Measurements from ENCODE around the gene KCNQ1.
"Not testable (repeated sequence)": the region's sequence is repeated elsewhere in the genome, so short reads cannot be mapped to it uniquely, and the experiment has no call there.

Gene KCNQ1

DNA sequence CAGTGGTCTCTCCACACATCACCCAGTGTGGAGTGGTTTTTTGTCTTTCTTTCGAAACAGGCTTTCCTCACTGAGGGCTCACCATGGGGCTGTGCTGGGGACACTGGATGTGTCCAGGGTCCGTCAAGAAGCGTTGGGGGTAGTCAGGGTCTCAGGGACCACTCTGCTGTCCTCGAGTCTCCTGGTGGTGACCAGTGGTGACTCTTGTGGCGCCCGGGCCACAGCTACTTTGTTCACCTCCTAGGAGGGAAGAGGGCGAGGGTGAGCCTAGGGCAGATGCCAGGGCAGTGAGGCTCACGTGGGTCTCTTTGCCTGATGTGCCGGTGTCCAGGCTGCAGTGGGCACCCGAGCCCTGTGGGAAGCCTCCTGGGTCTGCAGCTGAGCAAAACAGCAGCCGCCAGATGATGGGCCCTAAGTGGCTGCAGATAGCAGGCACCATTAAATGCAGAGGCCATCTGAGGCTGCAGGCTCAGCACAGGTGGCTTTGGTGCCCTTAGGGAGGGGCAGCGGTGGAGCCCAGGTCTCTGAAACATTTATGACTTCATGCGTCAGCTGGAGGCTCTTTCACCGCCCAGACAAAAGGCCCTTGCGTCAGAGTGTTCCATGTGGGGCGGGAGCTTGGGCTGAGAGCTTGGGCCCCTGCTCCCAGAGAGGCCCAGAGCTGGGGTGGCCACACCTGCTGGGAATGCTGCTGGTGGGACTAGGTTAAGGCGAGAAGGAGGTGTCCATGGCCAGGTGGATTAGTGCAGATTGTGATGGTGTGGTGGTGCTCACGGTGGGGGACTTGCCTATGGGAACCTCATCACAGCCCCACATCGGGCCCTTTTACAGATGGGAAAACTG lies 29.5 kb downstream of the KCNQ1 start:
- DNase-seq (ENCODE audit: low read depth in 2 of 2), result no peak

DNA sequence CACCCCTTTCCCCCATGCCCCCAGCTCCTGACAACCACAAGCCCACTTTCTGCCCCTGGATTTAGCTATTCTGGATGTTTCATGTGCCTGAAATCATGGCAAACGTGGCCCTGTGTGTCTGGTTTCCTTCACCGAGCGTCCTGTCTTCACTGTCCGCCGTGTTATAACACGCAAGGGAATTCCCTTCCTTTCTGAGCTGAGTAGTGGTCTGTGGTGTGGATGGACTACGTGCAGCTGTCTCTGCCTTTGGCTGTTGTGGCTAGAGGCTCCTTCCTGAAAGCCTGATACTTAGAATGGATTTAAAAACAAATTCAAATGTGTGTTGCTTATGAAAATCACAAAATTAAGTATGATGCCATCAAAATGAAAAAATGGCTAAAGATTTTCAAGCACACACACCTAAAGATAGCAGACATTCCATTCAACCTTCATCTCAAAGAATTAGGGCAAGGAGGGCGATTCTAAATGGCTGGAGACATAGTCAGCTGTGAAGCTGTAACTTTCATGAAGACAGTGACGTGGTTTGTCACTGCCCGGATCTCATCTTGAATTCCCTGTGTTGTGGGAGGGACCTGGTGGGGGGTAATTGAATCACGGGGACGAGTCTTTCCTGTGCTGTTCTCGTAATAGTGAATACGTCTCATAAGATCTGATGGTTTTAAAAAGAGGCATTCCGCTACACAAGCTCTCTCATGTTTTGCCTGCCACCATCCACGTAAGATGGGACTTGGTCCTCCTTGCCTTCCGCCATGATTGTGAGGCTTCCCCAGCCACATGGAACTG lies 30.5 kb downstream of the KCNQ1 start:
- DNase-seq (ENCODE audit: low read depth in 2 of 2), result no peak

DNA sequence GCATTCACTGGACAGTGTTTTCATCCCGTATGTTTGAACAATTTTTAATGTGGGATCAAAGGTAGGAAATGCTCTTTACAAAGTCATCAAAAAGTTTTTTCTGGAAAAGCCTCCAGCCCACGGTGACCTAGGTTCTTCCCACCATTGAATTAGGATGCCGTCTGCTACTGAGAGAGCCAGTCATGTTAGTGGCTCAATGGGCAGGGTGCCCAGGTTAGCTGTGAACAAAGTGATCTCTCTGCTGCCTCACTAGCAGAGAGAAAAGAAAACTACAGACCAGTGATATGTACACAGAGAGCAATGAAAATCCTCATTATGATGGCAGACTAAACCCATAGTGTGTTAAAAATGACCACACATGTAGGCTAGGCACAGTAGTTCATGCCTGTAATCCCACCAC lies 32.4 kb downstream of the KCNQ1 start:
- no peak for DNase-seq (ENCODE audit: low read depth in 2 of 2)

DNA sequence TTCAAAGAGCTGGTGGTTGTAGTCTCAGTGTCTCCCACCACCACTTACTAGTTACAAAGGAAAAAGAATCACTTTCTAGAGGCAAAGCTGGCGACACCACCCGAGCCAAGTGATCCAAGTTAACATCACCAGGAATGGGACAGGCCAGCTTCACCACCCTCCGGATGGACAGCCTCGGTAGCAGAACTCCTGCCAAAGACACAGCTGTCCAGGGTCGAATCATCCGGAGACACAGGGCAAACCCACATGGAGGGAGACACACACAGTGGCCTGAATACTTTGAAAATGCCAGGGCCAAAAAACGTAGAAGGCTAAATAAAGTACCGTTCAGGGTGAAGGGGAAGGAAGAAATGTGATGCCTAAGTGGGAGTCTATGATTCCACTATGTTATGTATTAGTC lies 33.1 kb downstream of the KCNQ1 start:
- DNase-seq (ENCODE audit: low read depth in 2 of 2), result no peak

DNA sequence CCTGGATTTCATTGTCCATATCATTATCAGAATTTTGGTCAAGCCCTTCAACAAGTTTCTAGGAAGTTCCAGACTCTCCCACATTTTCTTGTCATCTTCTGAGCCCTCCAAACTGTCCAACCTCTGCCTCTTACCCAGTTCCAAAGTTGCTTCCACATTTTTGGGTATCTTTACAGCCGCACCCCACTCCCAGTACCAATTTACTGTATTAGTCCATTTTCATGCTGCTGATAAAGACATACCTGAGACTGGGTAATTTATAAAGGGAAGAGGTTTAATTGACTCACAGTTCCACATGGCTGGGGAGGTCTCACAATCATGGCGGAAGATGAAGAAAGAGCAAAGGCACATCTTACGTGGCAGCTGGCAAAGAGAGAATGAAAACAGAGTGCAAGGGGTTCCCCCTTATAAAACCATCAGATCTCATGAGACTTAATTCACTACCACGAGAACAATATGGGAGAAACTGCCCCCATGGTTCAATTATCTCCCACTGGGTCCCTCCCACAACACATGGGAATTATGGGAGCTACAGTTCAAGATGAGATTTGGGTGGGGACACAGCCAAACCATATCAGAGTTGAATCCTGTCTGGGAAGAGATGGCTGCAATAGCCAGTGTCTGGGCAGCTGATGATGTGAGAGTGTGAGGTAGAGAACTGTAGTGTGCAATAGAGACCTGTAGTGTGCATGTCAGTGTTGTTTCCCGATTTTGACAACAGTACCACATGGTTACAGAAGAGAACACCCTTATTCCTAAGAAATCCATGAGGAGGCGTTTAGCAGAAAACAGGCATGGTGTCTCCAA lies 35.5 kb downstream of the KCNQ1 start:
- DNase-seq (ENCODE audit: low read depth in 2 of 2), result not testable (repeated sequence)

DNA sequence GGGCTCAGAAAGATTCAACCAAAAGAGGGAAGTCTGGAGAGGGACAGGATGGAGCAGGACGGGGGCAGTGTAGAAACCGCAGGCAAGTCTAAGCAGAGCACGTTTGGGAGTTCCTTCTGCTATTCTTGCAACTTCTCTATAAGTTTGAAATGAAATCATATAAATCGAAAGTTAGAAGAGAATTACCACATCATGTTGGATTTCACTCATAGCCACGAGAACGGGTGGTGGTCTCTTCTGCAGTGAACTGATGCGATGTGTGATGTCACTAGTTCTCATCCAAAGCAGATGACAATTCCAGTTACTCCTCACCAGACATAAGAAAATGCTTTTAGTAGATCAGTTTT lies 36.0 kb downstream of the KCNQ1 start:
- DNase-seq (ENCODE audit: low read depth in 2 of 2), result no peak

DNA sequence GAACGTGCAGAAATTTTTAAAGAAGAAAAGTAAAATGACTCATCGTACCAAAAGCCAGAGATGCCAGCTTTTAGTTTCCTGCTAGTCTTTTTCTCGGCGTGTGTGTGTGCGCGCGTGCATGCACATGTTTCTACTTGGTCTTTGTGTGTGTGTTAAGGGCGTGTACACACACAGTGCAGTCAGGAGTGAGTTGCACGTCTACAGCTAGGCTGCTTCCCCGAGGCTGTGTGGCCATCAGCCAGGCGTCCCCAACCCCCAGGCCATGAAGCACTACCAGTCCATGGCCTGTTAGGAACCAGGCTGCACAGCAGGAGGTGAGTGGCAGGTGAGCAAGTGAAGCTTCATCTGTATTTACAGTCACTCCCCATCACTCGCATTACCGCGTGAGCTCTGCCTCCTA lies 36.4 kb downstream of the KCNQ1 start:
- no peak for DNase-seq (ENCODE audit: low read depth in 2 of 2)

DNA sequence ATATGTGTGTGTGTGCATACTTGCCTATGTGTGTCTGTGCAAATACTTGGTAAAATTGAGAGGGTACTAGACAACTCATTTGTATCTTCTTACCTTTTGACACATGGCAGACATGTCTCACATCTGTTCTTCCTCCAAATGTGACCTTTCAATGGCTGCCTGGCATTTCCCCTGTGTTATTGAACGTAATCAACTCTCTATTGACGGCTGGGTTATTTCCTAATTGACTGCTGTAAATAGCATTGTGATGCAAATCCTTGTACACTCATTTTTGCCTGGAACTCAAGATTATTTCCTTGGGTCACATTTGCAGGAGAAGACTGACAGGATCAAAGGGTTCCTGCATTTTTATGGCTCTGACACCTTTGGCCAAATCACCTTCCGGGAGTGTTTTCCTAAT lies 37.4 kb downstream of the KCNQ1 start:
- no peak for DNase-seq (ENCODE audit: low read depth in 2 of 2)

DNA sequence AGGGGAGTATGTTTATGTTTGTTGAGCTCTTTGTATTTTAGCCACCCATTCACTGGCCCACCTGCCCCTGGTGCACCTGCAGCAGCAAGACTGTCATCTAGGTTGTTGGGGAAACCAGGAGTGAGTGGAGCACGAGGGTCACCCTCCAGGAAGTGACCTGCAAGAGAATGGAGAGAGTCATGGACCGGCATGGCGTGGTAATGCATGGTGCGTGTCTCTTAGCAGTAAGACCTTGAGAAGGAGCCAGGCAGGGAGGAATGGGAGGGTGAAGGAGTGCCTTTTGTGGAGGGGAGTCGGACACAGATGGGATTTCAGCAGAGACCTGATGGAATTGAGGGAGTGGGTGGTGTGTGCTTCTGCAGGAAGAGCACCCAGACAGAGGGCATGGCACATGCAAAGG lies 37.9 kb downstream of the KCNQ1 start:
- DNase-seq (ENCODE audit: low read depth in 2 of 2), result no peak

DNA sequence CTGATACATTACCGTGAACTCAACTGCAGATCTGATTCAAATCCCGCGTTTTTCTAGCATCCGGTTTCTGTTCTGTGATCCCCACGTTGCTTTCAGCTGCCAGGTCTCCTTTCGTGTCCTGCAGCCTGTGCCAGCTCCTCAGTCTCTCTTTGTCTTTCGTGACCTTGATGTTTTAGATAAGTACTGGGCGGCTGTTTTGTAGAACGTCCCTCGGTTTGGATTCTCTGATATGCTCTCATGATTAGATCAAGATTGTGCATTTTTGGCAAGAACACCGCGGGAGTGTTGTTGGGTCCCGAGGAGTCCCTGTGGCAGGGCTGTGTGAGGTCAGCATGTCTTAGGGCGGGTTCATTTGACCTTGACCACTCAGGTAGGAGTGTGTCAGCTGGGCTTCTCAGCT lies 38.6 kb downstream of the KCNQ1 start:
- no peak for DNase-seq (ENCODE audit: low read depth in 2 of 2)

DNA sequence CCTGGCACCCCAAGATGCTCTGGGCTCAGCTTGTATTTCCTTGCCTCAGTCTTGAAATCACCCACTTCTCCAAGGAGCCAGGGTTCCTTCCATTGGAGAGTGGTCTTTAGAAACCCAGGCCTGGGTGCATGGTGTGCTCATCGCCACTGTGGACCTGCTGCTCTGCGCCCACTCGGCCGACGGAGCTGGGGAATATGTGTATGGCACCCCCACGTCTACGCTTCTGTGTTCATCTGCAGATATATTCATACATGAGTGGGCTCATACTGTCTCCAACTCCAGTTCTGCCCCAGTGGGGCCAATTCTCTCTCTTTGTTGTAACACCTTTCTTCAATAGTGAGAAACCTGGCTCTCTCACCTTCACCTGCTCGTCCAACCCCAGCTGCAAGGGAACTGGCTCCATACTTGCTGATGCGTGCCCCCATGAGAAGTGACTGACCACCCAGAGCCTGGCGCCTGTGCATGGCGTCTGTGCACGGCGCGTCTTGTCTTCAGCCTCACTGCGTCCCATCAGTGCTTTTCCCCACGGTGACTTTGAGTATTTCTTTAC lies 39.8 kb downstream of the KCNQ1 start:
- DNase-seq (ENCODE audit: low read depth in 2 of 2), result no peak

DNA sequence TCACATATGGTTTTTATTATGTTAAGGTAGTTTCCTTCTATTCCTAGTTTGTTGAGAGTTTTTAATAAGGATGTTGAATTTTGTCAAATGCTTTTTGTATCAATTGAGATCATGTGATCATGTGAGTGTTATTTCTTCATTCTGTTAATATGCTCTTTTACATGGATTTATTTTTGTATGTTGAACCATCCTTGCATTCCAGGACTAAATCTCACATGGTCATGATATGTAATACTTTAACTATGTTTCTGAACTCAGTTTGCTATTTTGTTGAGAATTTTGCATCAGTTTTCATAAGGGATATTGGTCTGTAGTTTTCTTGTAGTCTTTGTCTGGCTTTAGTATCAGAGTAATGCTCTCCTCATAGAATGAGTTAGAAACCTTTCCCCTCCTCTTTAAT lies 43.2 kb downstream of the KCNQ1 start:
- no peak for DNase-seq (ENCODE audit: low read depth in 2 of 2)

DNA sequence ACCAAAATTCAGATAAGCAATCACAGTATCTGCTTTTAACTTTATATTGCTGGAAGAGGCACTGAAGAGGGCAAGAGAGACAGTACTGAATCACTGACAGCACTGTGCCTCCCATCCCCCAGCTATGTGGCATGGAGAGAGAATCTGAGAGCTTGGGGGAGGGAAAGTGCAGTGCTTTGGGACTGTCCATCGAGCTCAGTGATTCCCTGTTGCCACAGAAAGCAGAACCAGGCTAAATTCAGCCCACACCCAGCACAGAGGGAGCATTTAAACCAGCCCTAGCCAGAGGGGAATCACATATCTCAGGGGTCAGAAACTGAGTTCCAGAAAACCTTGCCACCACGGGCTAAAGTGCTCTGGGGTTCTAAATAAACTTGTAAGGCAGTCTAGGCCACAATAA lies 44.3 kb downstream of the KCNQ1 start:
- DNase-seq (ENCODE audit: low read depth in 2 of 2), result no peak

DNA sequence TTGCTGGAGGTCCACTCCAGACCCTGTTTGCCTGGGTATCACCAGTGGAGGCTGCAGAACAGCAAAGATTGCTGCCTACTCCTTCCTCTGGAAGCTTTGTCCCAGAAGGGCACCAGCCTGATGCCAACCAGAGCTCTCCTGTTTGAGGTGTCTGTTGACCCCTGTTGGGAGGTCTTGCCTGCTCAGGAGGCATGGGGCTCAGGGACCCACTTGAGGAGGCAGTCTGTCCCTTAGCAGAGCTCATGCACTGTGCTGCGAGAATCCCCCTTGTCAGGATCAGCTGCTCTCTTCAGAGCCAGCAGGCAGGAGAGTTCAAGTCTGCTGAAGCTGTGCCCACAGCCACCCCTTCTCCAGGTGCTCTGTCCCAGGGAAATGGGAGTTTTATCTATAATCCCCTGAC lies 53.1 kb downstream of the KCNQ1 start:
- not testable (repeated sequence) for DNase-seq (ENCODE audit: low read depth in 2 of 2)

DNA sequence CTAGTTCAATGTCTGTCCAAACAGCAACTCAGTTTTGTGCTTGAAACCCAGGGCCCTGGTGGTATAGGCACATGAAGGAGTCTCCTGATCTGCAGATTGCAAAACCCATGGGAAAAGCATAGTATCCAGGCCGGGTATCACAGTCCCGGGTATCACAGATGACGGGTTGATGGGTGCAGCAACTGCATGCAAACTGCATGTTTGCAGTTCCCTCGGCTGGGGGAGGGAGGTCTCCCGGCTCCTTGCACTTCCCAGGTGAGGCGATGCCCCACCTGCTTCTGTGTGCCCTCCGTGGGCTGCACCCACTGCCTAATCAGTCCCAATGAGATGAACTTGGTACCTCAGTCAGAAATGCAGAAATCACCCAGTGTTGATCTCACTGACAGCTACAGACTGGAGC lies 53.9 kb downstream of the KCNQ1 start:
- DNase-seq (ENCODE audit: low read depth in 2 of 2), result no peak

DNA sequence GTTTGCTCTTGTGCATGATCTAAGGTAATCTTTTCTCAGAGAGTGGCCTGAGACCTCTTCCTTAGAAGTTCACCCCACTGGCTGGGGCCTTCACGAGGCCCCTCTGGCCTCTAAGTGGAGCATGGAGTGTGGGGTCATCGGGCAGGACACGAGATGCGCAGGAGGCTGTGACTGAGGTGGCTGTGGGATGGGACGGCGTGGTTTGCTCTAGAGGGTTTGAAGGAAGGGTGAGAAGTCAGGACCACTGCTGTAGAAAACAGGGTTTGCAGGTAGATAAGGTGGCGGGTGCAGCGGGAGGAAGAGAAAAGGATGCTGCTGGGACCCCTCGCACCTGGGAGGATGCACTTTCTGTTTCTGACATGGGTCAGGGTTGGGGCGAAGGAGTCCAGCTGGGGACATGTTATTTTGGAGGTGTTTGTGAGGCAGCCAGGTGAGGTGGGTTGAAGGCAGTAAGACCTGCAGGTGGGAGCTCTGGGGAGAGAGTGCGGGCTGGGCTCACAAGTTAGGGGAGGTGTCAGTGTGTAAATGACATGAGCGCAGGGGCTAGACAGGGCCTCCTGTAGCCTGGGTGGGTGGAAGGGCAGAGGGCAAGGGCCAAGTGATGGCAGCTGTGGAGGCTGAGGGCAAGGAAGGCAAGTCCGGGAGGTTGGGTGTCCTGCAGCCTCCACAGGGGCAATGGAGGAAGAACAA lies 62.5 kb downstream of the KCNQ1 start:
- no peak for DNase-seq (ENCODE audit: low read depth in 2 of 2)

DNA sequence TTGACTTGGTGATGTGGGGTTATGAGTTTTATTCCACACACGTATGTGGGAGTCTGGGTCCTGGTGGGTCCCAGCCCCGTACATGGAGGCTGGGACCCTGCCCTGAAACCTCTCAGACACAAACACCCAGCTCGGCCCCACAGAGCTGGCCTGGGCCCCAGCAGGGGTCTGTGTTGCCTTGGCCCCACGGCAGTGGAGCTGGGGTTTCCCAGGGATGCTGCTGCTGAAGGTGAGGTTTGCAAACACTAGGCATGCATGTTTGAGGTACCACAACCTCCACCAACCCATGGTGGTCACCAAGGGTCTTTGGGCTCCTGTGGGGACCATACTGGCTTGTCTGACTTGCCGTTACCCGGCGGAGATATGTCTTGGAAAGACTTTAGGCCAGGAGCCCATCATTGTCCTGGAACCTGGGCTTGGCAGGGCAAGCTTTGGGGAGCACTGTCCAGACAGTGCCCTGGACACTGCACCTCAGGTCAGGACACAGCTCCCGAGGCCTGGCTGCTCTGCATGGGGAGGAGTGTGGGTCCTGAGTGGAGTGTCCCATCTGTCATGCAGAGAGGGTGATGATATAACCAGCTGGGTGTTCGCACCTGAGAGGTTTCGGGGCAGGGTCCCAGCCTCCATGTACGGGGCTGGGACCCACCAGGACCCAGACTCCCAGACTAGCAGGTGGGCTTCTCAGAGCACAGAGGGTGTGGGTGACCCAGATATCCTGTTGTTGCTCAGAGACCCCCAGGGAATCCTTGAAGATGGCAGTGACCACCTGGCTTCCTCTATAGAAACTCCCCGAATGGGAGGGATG lies 63.3 kb downstream of the KCNQ1 start:
- no peak for DNase-seq (ENCODE audit: low read depth in 2 of 2)

DNA sequence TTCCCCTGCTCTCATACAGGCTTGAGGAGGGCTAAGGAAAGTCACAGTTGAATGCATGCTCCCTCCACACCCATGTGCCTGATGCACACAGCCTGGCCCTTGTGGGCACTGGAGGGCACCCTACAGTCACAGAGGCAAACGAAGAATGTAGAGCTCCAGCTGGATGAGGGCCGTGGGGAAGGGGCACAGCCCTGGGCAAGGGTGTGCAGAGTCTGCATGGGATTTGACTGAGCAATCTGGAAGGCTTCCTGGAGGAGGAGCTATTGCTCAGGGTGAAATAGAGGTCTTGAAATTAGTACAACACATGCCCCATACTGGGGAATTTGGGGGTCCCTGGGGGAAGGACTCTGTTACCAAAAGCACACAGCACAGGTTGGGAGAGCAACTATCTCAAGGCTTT lies 64.0 kb downstream of the KCNQ1 start:
- DNase-seq (ENCODE audit: low read depth in 2 of 2), result no peak

DNA sequence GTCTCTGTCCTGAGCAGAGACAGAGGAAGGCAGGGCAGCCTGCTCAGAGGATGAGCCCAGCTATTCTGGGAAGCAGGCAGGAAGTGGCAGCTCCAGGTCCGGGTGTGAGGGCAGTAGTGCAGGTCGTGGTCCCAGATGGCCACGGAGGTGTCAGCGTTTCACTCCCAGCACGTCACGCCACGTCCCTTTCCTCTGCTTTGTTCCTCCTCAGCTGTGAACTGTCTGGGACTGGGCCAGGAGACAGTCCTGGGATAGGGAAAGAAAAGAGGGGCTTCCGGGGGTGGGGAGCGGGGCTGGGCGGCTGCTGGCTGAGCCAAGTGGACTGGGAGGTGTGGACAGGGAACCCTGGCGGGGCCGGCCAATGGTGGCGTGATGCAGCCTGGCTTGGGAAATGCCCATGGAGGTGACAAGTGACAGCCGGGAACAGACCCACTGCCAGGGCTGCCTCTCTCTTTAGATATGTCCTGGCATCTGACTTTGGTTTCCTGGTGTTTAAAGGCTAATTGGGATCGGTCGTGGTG lies 64.7 kb downstream of the KCNQ1 start:
- DNase-seq (ENCODE audit: low read depth in 2 of 2), result no peak

DNA sequence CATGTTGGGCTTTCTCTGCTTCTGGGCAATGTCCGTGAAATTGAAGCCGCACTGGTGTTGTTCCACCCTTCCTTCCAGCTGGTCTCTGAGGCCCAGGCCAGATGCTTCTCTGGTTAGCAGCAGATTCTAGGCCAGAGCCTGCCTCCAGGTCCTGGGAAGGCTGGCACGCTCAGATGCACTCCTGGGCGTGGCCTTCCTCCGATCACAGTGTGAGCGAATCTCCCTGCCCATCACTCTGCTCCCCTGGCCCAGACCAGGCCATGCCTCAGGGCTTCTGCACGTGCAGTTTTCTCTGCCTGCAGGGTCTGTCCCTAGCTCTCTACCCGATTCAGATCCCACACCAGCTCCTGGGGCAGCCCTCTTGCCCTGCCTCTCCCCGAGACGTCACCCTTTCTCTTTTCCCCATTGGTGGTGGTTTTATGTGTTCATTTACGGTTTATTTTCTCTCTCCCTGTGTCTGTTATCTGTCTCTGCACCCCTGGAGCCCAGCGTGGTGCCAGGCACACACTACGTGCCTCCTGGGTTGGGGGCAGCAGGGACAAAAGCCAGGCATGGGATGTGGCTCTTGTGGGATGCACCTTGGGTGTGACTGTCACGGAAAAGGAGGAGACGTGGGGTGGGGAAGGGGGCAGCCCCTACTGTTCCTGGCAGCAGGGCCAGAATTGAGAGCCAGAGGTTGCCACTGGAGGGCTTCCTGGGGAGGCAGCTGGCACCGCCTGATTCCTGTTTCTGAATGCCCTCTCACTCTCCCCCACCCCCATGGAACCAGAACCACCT lies 66.0 kb downstream of the KCNQ1 start:
- no peak for DNase-seq (ENCODE audit: low read depth in 2 of 2)
